Measurements from ENCODE around the gene DCST2.

DCST2 gene

GRCh38 chr1:155029513-155030242, 3.9 kb downstream of the DCST2 start:
- Histone ChIP-seq H3K36me3 (ENCODE audit: low read length) (no peaks in the 10 kb centered on the region), H4K20me1 (ENCODE audit: low read depth, low read length) (no peaks in the 10 kb centered on the region), H3K9me3 (ENCODE audit: insufficient read depth, low read length) (no peaks in the 10 kb centered on the region), H3K9ac (ENCODE audit: low read length) (no peak overlapping the region), H3K79me2 (ENCODE audit: insufficient read depth, low read length) (no peaks in the 10 kb centered on the region), H3F3A (ENCODE audit: insufficient read depth) (no peaks in the 10 kb centered on the region), H2AFZ (ENCODE audit: low read depth, low read length, severe bottlenecking) (no peak overlapping the region), H3K4me2 (ENCODE audit: low read depth, low read length, poor library complexity, severe bottlenecking) (no peak overlapping the region), H3K27me3 (ENCODE audit: low read length) (no peaks in the 10 kb centered on the region), H3K9me2 (replicated peaks; ENCODE audit: insufficient read depth, low read length) (no peaks in the 10 kb centered on the region), H3K27ac (ENCODE audit: low read depth, low read length) (no peak overlapping the region), H3K4me3 (ENCODE audit: insufficient read depth, low read length, poor library complexity, severe bottlenecking) (no peak overlapping the region)
- no peak for TF ChIP-seq EZH2phosphoT487 (conservative IDR thresholded peaks at IDR 0.05; ENCODE audit: low read length)
- TF ChIP-seq, protein P1, sequence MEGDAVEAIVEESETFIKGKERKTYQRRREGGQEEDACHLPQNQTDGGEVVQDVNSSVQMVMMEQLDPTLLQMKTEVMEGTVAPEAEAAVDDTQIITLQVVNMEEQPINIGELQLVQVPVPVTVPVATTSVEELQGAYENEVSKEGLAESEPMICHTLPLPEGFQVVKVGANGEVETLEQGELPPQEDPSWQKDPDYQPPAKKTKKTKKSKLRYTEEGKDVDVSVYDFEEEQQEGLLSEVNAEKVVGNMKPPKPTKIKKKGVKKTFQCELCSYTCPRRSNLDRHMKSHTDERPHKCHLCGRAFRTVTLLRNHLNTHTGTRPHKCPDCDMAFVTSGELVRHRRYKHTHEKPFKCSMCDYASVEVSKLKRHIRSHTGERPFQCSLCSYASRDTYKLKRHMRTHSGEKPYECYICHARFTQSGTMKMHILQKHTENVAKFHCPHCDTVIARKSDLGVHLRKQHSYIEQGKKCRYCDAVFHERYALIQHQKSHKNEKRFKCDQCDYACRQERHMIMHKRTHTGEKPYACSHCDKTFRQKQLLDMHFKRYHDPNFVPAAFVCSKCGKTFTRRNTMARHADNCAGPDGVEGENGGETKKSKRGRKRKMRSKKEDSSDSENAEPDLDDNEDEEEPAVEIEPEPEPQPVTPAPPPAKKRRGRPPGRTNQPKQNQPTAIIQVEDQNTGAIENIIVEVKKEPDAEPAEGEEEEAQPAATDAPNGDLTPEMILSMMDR (IDR thresholded peaks at IDR 0.05; ENCODE audit: insufficient read depth, low read length, poor library complexity, severe bottlenecking), result no peak

GRCh38 chr1:155026588-155026987, 7.0 kb downstream of the DCST2 start:
- H3K79me2 ChIP-seq (ENCODE audit: insufficient read depth, low read length), result no peaks in the 10 kb centered on the region
- H3F3A ChIP-seq (ENCODE audit: insufficient read depth), result no peaks in the 10 kb centered on the region
- no peaks in the 10 kb centered on the region for H3K36me3 ChIP-seq (ENCODE audit: low read length)
- no peaks in the 10 kb centered on the region for H3K9me3 ChIP-seq (ENCODE audit: insufficient read depth, low read length)
- H3K4me2 ChIP-seq (ENCODE audit: low read depth, low read length, poor library complexity, severe bottlenecking), result no peak overlapping the region
- H3K27me3 ChIP-seq (ENCODE audit: low read length), result no peaks in the 10 kb centered on the region
- H3K27ac ChIP-seq (ENCODE audit: low read depth, low read length), result no peak overlapping the region
- no peak overlapping the region for H2AFZ ChIP-seq (ENCODE audit: low read depth, low read length, severe bottlenecking)
- no peak overlapping the region for H3K4me3 ChIP-seq (ENCODE audit: insufficient read depth, low read length, poor library complexity, severe bottlenecking)
- H3K9ac ChIP-seq (ENCODE audit: low read length), result no peak overlapping the region
- no peaks in the 10 kb centered on the region for H4K20me1 ChIP-seq (ENCODE audit: low read depth, low read length)
- no peak for TF ChIP-seq EZH2phosphoT487 (conservative IDR thresholded peaks at IDR 0.05; ENCODE audit: low read length)
- TF ChIP-seq, protein P1 (IDR thresholded peaks at IDR 0.05; ENCODE audit: insufficient read depth, low read length, poor library complexity, severe bottlenecking), result no peak
- H3K9me2 ChIP-seq (replicated peaks; ENCODE audit: insufficient read depth, low read length), result no peaks in the 10 kb centered on the region

DNA sequence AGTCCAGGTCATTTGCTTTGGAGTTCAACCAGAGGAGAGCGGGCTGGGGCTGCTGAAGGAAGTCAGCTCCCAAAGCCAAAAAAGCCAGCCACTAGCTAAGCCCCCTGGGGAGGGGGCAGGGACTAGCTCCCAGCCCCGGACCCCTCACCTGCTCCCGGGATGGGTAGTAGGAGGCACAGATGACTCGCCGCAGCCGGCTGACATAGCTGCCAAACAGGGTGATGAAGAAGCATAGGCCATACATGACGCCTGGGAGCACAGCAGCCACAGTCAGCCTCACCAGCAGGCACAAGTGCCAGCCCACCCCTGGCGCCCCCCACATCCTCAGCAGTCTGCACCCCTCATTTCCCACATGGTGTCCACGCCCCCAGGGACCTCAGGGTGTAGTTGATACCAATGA, 7.4 kb downstream of the DCST2 start:
- Histone ChIP-seq H3K4me3 (ENCODE audit: insufficient read depth, low read length, poor library complexity, severe bottlenecking) (no peak overlapping the region), H2AFZ (ENCODE audit: low read depth, low read length, severe bottlenecking) (no peak overlapping the region), H3K27me3 (ENCODE audit: low read length) (no peaks in the 10 kb centered on the region), H3K9me3 (ENCODE audit: insufficient read depth, low read length) (no peaks in the 10 kb centered on the region), H3F3A (ENCODE audit: insufficient read depth) (no peaks in the 10 kb centered on the region), H3K36me3 (ENCODE audit: low read length) (no peaks in the 10 kb centered on the region), H3K79me2 (ENCODE audit: insufficient read depth, low read length) (no peaks in the 10 kb centered on the region), H3K27ac (ENCODE audit: low read depth, low read length) (no peak overlapping the region), H3K9ac (ENCODE audit: low read length) (no peak overlapping the region), H3K9me2 (replicated peaks; ENCODE audit: insufficient read depth, low read length) (no peaks in the 10 kb centered on the region), H4K20me1 (ENCODE audit: low read depth, low read length) (no peaks in the 10 kb centered on the region), H3K4me2 (ENCODE audit: low read depth, low read length, poor library complexity, severe bottlenecking) (no peak overlapping the region)
- TF ChIP-seq, protein P1 (IDR thresholded peaks at IDR 0.05; ENCODE audit: insufficient read depth, low read length, poor library complexity, severe bottlenecking), result no peak
- no peak for TF ChIP-seq EZH2phosphoT487 (conservative IDR thresholded peaks at IDR 0.05; ENCODE audit: low read length)

Data from SU-DHL-6 (cell line).